Fibroblast of mammary gland (primary cell): ENCODE results near the gene LARP6.

Experiments used
- DNase-seq: peaks from one replicate; pipeline ENCODE4 v3.0.0-alpha.2; 2010; ENCODE audit warnings: low read depth
- H3K4me3 ChIP-seq: 2 replicates; pipeline ENCODE4 v1.5.1; 2011; ENCODE audit warnings: low read depth, mild to moderate bottlenecking, low read length, moderate library complexity; ENCODE audit not compliant: control insufficient read depth
- TF ChIP-seq, protein P1 (sequence below): conservative IDR thresholded peaks from 2 replicates; pipeline ENCODE4 v1.5.1; 2011; ENCODE audit warnings: low read depth, low read length, inconsistent platforms; ENCODE audit not compliant: control insufficient read depth, insufficient read depth

LARP6 gene

DNA sequence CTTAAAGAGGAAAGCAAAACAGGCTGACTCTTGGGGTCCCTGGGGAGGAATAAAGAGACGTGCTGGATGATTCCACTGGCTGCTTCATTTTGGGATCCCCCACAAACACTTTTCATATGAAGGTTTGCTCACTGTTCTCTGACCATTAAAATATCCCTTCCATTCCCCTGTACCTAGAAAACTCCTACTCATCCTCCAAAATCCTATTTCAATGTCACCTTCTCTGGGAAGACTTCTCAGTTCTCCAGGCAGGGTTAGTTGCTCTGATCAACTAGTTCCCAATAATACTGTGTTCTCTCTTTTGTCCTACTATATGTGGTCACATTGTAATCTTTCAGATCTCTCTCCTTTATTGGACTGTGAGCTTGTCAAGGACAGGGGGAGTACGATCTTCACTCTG, 19.0 kb downstream of the LARP6 start:
- no peak for DNase-seq
- TF ChIP-seq, protein P1, sequence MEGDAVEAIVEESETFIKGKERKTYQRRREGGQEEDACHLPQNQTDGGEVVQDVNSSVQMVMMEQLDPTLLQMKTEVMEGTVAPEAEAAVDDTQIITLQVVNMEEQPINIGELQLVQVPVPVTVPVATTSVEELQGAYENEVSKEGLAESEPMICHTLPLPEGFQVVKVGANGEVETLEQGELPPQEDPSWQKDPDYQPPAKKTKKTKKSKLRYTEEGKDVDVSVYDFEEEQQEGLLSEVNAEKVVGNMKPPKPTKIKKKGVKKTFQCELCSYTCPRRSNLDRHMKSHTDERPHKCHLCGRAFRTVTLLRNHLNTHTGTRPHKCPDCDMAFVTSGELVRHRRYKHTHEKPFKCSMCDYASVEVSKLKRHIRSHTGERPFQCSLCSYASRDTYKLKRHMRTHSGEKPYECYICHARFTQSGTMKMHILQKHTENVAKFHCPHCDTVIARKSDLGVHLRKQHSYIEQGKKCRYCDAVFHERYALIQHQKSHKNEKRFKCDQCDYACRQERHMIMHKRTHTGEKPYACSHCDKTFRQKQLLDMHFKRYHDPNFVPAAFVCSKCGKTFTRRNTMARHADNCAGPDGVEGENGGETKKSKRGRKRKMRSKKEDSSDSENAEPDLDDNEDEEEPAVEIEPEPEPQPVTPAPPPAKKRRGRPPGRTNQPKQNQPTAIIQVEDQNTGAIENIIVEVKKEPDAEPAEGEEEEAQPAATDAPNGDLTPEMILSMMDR: no peak
- H3K4me3 ChIP-seq: no peak overlapping the region

GRCh38 chr15:70833861-70834765, 19.8 kb downstream of the LARP6 start:
- peak; percentile 60 for DNase-seq
- TF ChIP-seq, protein P1: no peak
- H3K4me3 ChIP-seq: no peak overlapping the region

DNA sequence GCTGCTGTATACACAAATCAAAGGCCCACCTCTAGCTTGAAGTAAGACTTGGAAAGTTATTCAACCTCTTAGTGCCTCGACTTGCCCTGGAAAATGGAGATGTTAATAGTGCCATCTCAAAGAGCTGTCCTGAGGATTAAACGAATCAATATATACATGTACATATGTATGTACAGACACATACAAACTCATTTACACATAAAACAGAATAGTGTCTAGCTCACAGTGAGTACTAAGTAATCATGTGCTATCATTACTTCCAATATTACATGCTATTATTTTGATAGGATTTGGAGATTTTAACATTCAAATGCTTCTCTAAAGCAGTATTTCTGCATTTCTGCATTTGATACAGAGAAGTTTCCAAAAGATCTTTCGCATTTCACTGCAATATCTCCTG, 20.5 kb downstream of the LARP6 start:
- TF ChIP-seq, protein P1: no peak
- H3K4me3 ChIP-seq: no peak overlapping the region
- no peak for DNase-seq

- DNase-seq: no peak
- no peak overlapping the region for H3K4me3 ChIP-seq
- TF ChIP-seq, protein P1: no peak
These were observed 21.8 kb downstream of the LARP6 start for GRCh38 chr15:70832176-70832575.

DNA sequence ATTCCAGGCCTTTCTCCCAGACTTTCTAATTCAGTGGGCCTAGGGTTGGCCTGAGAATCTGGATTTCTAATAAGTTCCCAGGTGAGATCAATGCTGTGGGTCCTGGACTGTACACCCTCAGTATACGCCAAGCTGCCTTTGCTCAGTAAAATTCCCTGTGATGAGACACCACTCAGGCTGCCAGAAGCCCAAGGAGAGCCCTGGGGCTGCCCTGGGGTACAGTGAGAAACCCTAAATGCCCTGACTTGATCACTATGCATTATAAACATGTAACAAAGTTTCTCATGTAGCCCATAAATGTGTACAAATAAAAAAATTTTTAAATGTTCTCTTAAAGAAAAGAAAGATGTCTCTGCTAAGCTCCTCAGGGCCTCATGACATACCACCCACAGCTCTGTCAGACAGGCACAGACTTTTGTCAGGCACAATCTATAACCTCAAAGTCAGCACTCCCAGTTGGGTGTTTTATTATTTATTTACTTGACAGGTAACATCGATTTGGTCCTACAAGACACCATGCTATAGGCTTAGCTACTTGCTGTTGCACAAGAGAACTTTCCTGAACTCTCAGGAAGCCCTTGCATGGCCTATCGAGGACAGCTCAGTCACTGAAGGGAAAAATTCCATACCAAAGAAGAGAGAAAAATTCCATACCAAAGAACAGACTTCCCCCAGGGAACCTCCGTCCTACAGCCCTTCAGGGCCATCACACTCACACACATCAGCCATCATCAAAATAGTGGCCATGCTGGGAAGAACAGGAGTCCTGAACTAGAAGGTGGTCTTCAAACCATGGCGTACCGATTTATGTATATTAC, 22.7 kb downstream of the LARP6 start:
- TF ChIP-seq, protein P1: no peak
- no peak for DNase-seq
- H3K4me3 ChIP-seq: no peak overlapping the region

- no peak for DNase-seq
- TF ChIP-seq, protein P1: no peak
- no peak overlapping the region for H3K4me3 ChIP-seq
These were observed 23.3 kb downstream of the LARP6 start for GRCh38 chr15:70830615-70831014.
